Prostate gland (tissue), 2 donors: ENCODE measurements around the gene RFNG. TPM values are rescaled to one million over a fixed set of nuclear protein-coding genes. Genes with fewer than 3 reads are reported as not detected.
A peak's percentile ranks its signal among the peaks of the same experiment; 100 is the strongest.

Source experiments
- DNase-seq: peaks from one replicate; pipeline ENCODE4 v3.0.0-alpha.2; 2019; ENCODE audit warnings: low spot score
- H3K27ac ChIP-seq, 2 donors: fragments of 200-600 bp; sonication (generic); 2 replicates each; pipeline ENCODE4 v1.5.1; 2017 to 2019
- H3K27me3 ChIP-seq: fragments of 200-600 bp; sonication (generic); replicated peaks from 2 replicates; pipeline ENCODE4 v1.5.1; 2019; ENCODE audit not compliant: insufficient read depth
- H3K36me3 ChIP-seq, 2 donors: fragments of 200-600 bp; sonication (generic); 1 replicate in 1 of 2; 2 replicates in 1 of 2; pipeline versions ENCODE4 v1.5.1 to v1.8.1; 2017 to 2019
- H3K4me1 ChIP-seq: fragments of 200-600 bp; sonication (generic); replicated peaks from 2 replicates; pipeline ENCODE4 v1.5.1; 2019
- H3K4me3 ChIP-seq, 2 donors: fragments of 200-600 bp; sonication (generic); 2 replicates each; pipeline ENCODE4 v1.5.1; 2017 to 2019
- H3K9me3 ChIP-seq: fragments of 200-600 bp; sonication (generic); 2 replicates; pipeline ENCODE4 v1.5.1; 2017
- CTCF ChIP-seq, 4 experiments: fragments of 200-600 bp in 2 of 4; fragments of 450-650 bp in 2 of 4; sonication (generic) in 2 of 4; IDR thresholded peaks; 1 replicate in 3 of 4; 2 replicates in 1 of 4; pipeline ENCODE4 v1.5.1; 2016 to 2019; ENCODE audit warnings: antibody characterized with exemption in 4 of 4, mild to moderate bottlenecking in 2 of 4, moderate library complexity in 2 of 4
- POLR2A ChIP-seq: fragments of 450-650 bp; IDR thresholded peaks from one replicate; pipeline ENCODE4 v1.6.1; 2016; ENCODE audit warnings: antibody characterized with exemption, mild to moderate bottlenecking
- POLR2AphosphoS5 ChIP-seq: sonication (generic); formaldehyde crosslinking; IDR thresholded peaks from one replicate; pipeline ENCODE4 v1.6.1; 2017; ENCODE audit warnings: antibody characterized with exemption
- WGBS: methylation state at CpG from one replicate; pipeline ENCODE4 v1.1.5; 2018; 5-methylcytosine and 5-hydroxymethylcytosine counted together
- intact Hi-C: fragments of 100-400 bp; cut with DNase I; formaldehyde crosslinking; loops from one replicate; pipeline ENCODE4 v1.14.2; 2022
- total RNA-seq, 2 donors: library from RNA; depleted of rRNA; stranded (reverse); fragments of >200 nt; gene quantifications; one replicate each; pipeline ENCODE4 v1.1.0, GENCODE V29; 2016

RFNG gene
- total RNA-seq, 2 donors from 2014 or later, result 48.8 to 92.7 TPM

- no peaks in the 10 kb centered on the region for H3K27me3 ChIP-seq
- DNase-seq, result no peak
- no peaks in the 10 kb centered on the region for H3K9me3 ChIP-seq
- H3K27ac ChIP-seq, result no peak overlapping the region
- TF ChIP-seq POLR2A, result no peak
- TF ChIP-seq CTCF (IDR thresholded peaks at IDR 0.05), result no peak
- no peak for TF ChIP-seq POLR2AphosphoS5
- intact Hi-C loops, result no loop called here
- no peak overlapping the region for H3K4me3 ChIP-seq
- H3K4me1 ChIP-seq, result no peaks in the 10 kb centered on the region
- WGBS, result 51% methylated on average over 24 of the region's 24 CpGs
- no peaks in the 10 kb centered on the region for H3K36me3 ChIP-seq
These were observed 45.0 kb downstream of the RFNG start for GRCh38 chr17:82006468-82007227.

GRCh38 chr17:82005701-82006348, 45.8 kb downstream of the RFNG start:
- H3K36me3 ChIP-seq, result no peaks in the 10 kb centered on the region
- no peaks in the 10 kb centered on the region for H3K9me3 ChIP-seq
- no peak overlapping the region for H3K4me3 ChIP-seq
- no peak overlapping the region for H3K27ac ChIP-seq
- no peaks in the 10 kb centered on the region for H3K4me1 ChIP-seq
- 86% methylated on average over 30 of the region's 30 CpGs for WGBS
- DNase-seq, result no peak
- no peaks in the 10 kb centered on the region for H3K27me3 ChIP-seq
- intact Hi-C loops, result no loop called here
- TF ChIP-seq CTCF (IDR thresholded peaks at IDR 0.05) (no peak), POLR2AphosphoS5 (no peak), POLR2A (no peak)

GRCh38 chr17:82004517-82005455, 46.8 kb downstream of the RFNG start:
- no peak overlapping the region for H3K4me3 ChIP-seq
- intact Hi-C loops, result no loop called here
- DNase-seq, result no peak
- H3K36me3 ChIP-seq, result no peaks in the 10 kb centered on the region
- H3K4me1 ChIP-seq, result no peaks in the 10 kb centered on the region
- H3K27me3 ChIP-seq, result no peaks in the 10 kb centered on the region
- TF ChIP-seq POLR2AphosphoS5 (no peak), CTCF (IDR thresholded peaks at IDR 0.05) (no peak), POLR2A (no peak)
- no peak overlapping the region for H3K27ac ChIP-seq
- 91% methylated on average over 27 of the region's 41 CpGs for whole genome bisulfite sequencing
- H3K9me3 ChIP-seq, result no peaks in the 10 kb centered on the region

- intact Hi-C loops, result no loop called here
- WGBS, result 49% methylated on average over 53 of the region's 53 CpGs
- H3K4me3 ChIP-seq, result no peak overlapping the region
- no peaks in the 10 kb centered on the region for H3K36me3 ChIP-seq
- no peak overlapping the region for H3K27ac ChIP-seq
- H3K9me3 ChIP-seq, result no peaks in the 10 kb centered on the region
- H3K4me1 ChIP-seq, result no peaks in the 10 kb centered on the region
- DNase-seq, result no peak
- TF ChIP-seq POLR2AphosphoS5 (peak; percentile 29), POLR2A (peak; percentile 7), CTCF (IDR thresholded peaks at IDR 0.05) (no peak)
- H3K27me3 ChIP-seq, result no peaks in the 10 kb centered on the region
These were observed 47.9 kb downstream of the RFNG start for GRCh38 chr17:82003411-82004381.
